NB4 (cell line): ENCODE results near the gene XPOT.

ENCODE experiments used
- CTCF ChIP-seq: IDR thresholded peaks from one replicate; pipeline ENCODE4 v1.5.1; 2012; ENCODE audit warnings: low read depth, low read length
- MAX ChIP-seq: IDR thresholded peaks from 2 replicates; pipeline ENCODE4 v1.6.1; 2011; ENCODE audit warnings: low read depth, low read length
- POLR2A ChIP-seq: IDR thresholded peaks from 2 replicates; pipeline ENCODE4 v1.6.1; 2011; ENCODE audit warnings: mild to moderate bottlenecking; ENCODE audit not compliant: insufficient read length; ENCODE audit errors: extremely low read depth

DNA sequence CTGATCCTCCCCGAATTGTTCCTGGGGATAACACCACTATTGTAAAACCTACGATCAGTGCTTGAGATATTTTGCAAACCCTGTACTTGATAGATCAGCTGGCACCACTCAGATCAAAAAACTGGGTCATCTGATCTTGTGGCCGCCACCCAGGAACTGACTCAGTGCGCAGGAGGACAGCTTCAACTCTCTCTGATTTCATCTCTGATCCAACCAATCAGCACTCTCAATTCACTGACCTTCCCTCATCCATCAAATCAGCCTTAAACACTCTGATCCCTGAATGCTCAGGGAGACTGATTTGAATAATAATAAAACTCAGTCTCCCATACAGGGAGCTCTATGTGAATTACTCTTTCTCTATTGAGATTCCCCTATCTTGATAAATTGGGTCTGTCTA is 4.2 kb upstream of the XPOT start:
- TF ChIP-seq CTCF (no peak), MAX (no peak), POLR2A (no peak)
